GM13976 (cell line): ENCODE measurements around the gene KCND3.

Experiments
- DNase-seq: peaks from one replicate; pipeline ENCODE4 v3.0.0; 2012; ENCODE audit warnings: low spot score
- in situ Hi-C: fragments of 300-500 bp; cut with MboI; formaldehyde crosslinking; loops from one replicate; pipeline ENCODE4 v1.12.0; 2022; ENCODE audit warnings: low sequenced_read_pairs, mixed read lengths, inconsistent platforms; ENCODE audit not compliant: unreplicated experiment
- TF ChIP-seq, protein P1 (sequence below): IDR thresholded peaks from 2 replicates; pipeline ENCODE4 v1.5.1; 2012; ENCODE audit warnings: borderline replicate concordance, mild to moderate bottlenecking; ENCODE audit not compliant: insufficient read depth; ENCODE audit errors: extremely low read depth, missing control alignments, control extremely low read depth

Gene KCND3

DNA sequence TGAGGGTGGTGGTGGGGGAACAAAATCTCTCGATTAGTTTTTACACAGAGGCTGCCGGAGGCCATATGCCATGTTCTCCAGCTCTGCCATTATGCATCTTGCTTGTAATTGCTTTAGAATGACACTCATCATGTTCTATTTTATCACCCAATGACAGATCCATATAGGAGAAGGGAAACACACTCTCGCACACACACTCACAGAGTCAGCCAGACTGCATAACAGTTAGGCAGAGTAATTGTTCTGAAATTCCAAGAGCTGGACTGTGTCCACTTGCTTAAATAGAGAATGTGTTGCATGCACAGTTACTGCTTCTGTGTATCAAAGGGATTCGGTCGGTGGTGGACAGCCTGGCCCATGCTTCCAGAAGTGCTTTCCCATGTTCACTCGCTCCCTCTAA, 30.6 kb downstream of the KCND3 start:
- in situ Hi-C loops = no loop called here
- no peak for DNase-seq
- TF ChIP-seq, protein P1, sequence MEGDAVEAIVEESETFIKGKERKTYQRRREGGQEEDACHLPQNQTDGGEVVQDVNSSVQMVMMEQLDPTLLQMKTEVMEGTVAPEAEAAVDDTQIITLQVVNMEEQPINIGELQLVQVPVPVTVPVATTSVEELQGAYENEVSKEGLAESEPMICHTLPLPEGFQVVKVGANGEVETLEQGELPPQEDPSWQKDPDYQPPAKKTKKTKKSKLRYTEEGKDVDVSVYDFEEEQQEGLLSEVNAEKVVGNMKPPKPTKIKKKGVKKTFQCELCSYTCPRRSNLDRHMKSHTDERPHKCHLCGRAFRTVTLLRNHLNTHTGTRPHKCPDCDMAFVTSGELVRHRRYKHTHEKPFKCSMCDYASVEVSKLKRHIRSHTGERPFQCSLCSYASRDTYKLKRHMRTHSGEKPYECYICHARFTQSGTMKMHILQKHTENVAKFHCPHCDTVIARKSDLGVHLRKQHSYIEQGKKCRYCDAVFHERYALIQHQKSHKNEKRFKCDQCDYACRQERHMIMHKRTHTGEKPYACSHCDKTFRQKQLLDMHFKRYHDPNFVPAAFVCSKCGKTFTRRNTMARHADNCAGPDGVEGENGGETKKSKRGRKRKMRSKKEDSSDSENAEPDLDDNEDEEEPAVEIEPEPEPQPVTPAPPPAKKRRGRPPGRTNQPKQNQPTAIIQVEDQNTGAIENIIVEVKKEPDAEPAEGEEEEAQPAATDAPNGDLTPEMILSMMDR = no peak

DNA sequence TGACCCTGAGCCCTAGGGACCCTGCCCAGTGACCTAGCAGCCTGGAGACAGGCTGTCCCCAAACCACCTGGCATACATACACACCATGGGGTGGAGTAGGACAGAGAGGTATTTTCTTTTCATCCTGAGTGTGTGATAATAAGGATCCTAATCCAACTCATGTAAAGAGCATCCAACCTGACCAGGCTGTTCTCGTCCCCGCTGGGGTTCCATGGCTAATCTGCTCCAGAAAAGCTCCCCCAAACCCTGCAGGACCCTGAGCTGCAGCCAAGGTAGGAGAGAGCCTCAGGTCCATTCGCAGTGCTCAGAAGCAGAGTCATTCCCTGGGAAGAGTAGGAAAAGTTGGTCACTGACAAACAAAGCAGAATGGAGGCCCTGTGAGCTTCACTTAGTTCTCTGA, 31.4 kb downstream of the KCND3 start:
- no peak for DNase-seq
- TF ChIP-seq, protein P1 = no peak
- in situ Hi-C loops = no loop called here

DNA sequence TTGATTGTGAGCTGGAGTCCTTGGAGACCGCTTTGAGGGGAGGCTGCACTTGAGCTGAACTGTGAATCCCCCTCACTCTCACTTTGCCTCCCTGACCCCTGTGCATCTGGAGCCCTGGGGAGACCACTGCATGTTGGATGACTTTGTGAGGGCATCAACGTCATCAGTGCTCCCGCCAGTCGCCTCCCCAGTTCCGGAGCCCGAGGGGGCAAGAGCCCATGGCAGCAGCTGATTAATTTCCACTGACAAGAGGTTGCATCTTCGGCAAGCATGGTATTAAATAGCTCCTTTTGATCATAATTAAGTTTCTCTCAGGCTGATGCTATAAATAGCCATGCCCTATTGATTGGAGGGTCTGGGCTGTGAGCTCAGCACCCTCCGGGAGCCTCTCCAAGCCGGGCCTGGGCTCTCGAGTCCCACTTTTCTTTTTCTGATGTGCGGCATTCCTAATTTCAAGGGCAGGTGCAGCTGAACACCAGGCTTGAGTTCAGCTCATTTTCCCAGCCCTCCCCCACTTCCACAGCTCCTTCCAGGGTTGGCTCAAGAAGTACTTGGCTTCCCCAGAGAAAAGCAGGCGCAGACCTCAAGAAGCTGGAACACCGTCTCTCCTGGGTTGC, 33.2 kb downstream of the KCND3 start:
- in situ Hi-C loops = no loop called here
- TF ChIP-seq, protein P1 = no peak
- no peak for DNase-seq

DNA sequence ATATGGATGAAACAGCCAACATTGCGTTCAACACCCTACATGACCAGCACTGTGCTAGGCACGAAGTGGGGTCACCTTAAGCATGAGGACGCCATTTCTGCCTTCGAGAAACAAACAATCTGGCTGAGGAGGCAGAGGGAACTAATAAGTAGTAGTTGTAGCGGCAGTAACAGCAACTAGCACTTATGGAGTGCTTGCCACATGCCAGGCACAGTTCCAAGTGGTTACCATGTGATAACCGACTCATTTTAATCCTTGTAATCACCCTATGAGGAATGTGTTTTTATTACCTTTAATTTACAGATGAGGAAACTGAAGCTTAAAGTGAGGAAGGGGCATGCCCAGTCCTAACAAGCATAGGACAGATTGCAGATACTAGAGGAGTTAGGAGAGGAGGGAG, 33.7 kb downstream of the KCND3 start:
- no peak for DNase-seq
- TF ChIP-seq, protein P1 = no peak
- in situ Hi-C loops = no loop called here

DNA sequence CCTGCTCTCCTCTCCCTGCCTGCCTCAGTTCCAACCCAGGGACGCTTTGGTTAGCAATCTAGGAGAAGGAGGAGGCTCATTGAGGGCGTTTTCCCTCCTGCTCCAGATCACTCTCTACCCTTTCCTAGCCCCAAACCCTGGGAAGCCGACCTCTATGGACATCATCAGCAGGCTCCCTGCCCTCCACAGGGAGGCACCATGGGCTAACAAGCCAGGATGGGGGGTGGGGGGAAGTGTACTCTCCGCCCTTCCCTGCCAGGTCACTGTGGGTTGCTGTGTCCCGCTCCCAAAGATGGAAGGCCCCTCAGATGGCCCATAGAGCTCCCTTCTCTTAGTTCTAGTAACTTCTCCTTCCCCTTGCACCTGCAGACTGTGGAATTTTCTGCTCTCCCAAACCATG, 35.7 kb downstream of the KCND3 start:
- no peak for DNase-seq
- in situ Hi-C loops = no loop called here

DNA sequence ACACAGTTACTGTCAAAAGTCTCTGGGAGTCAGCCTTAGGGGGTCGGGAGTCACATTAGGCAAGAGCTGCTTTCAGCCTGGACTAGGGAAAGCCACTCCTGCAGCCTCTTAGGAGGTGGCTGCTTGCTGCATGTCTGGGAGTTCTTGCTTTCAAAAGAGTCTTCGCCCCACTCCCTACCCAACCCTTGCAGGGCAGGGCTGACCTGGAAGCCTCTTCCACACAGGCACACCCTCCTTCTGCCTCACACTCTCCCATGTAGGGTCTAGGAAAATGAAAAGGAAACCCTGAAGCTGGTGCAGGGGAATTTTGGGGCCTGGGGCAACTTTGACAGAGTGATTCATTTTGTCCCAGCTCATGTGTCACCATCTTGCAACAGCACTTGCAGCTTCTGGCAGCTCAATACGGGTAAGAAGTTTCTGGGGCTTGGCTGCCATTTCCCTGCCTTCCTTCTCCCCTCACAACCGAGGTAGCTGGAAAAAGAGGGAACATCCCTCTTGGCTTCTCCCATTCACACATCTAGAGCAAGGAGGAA, 37.3 kb downstream of the KCND3 start:
- in situ Hi-C loops = no loop called here
- TF ChIP-seq, protein P1 = no peak
- DNase-seq = no peak

More for the DNA sequence above, 35.7 kb downstream of the KCND3 start:
- TF ChIP-seq, protein P1 = no peak
